Midbrain (tissue), 1 donor: ENCODE data around the gene KLHDC4.
"Not testable (repeated sequence)": the region's sequence is repeated elsewhere in the genome, so short reads cannot be mapped to it uniquely, and the experiment has no call there.

Source experiments
- DNase-seq: peaks from one replicate; lab custom pipeline; 2025; lab: John Stamatoyannopoulos, UW

Gene KLHDC4

DNA sequence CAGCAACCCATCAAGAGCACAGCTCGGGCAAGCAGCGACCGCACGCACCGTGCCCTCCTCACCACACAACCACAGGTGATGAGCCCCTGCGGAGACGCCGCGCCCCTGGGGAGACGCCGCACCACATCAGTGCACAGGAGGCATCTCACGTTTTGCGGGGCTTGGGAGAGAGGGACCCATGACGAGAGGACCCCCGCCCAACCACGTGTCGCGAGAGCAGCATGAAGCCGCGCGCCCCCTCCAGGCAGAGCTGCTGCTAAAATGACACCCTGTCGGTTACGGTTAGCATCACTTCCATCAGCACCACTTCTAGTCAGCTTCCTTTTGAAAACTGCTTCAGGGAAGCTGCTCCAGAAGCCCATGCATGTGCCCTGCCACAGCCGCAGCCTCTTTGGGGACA is 45.3 kb downstream of the KLHDC4 start:
- DNase-seq = no peak

DNA sequence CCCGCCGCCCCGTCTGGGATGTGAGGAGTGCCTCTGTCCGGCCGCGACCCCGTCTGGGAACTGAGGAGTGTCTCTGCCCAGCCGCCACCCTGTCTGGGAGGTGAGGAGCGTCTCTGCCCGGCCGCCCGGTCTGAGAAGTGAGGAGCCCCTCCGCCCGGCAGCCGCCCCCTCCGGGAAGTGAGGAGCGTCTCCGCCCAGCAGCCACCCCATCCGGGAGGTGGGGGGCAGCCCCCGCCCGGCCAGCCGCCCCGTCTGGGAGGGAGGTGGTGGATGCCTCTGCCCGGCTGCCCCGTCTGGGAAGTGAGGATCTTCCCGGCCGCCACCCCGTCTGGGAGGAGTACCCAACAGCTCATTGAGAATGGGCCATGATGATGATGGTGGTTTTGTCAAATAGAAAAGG is 47.0 kb downstream of the KLHDC4 start:
- DNase-seq = not testable (repeated sequence)

DNA sequence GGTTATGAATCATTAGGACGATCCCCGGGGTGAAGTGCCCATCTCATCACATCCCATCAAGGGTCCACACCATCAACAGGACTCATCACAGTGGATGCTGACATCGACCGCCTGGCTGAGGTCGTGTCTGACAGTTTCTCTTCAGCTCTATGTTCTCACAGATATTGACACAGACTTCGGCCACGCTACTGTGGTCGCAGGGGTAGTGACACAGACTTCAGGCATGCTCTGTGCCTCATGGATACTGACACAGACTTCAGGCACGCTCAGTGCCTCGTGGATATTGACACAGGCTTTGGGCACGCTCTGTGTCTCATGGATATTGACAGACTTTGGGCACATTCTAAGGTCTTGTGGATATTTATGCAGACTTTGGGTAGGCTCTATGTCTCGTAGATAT is 50.1 kb downstream of the KLHDC4 start:
- no peak for DNase-seq

DNA sequence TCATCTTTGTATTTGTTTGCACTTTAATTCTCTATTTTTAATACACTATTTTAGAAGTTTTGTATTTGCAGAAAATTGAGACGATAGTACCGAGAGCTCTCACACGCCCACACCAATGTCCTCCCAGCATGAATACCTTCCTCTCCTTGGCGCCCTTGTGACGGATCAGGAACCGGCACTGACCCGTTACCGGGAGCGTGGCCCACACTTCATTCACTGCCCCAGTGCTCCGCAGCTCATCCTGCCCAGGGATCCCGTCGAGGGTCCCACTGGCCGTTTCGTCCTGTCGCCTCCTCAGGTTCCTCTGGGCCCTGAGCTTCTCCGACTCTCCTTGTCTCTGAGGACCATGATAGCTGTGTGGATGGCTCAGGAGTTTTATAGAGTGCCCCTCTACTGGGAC is 50.6 kb downstream of the KLHDC4 start:
- no peak for DNase-seq

DNA sequence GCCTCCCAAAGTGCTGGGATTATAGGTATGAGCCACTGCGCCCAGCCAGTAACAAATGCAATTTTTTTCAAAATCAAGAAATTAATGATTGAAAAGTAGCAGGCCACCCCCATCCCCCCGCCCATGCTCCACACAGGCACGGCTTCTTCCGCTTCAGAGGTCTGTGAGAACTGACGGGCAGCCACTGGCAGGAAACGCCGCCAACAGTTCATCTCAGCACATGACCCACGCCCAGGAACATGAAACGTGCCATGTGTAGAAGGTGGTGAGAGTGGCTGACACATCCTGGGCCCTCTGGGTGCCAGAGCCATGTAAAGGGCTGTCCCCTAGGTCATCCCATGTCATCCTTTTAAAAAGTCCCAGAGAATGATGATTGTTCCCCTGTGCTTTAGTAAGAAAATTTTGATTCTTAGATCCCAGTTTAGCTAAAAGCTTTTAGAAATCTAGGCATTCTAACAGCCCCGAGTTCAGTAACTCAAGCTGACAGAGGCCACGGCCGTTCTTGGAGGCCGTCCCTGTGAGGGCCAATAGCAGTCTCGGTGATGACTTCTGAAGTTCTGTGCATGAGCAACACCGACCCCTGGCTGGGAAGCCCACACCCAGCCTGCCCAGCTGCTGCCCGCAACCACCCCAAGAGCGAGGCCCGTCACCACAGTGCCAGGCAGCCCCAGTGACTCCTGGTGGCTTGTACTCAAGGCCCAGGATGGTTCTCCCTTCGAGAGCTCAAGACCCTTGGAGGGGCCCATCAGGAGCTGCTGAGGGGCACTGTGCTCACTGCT is 52.1 kb downstream of the KLHDC4 start:
- no peak for DNase-seq

DNA sequence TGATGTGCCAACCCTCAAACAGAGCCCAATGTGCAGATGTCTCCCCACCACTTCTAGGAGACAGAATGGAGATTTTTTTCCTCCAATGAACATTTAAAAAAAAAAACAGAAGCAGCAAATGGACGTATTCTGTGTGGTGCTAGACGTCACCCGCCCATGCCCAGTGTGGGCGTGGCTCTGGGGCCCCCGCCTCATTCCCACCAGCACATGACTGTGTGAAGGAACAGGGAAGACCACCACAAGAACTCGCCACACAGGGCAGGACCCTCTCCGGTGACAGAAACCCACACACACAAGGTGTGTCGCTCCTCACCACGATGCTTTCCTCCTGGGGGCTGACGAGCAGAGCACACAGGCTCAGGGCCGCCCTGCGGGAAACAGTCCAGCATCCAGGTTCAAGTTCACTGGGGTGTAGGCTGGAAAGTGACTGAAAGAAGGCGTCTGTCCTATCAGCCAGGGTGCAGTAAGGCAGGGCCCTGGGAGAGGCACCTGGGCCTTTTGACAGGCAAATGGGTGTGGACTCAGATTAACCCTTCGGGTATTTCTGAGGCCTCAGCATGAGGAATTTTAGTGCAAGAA is 53.5 kb downstream of the KLHDC4 start:
- DNase-seq = no peak

DNA sequence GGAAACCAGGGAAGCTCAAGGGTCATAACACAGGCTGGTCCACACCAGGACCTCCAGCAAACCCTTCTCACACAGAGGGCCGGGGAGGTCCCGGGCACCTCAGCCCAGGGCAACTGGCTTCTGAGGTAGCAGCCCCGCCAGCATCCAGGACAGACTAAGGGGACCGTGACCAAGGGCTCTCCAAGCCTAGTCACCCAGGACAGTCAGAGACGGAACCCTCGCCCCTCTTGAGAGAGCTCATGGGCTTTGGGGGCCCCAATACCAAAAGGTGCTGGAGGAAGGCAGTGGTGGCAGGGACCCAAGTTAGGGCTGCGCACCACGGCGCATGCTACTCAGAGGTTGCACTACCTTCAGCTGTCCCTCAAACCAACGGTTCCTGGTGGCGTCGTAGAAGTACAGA is 54.9 kb downstream of the KLHDC4 start:
- no peak for DNase-seq

DNA sequence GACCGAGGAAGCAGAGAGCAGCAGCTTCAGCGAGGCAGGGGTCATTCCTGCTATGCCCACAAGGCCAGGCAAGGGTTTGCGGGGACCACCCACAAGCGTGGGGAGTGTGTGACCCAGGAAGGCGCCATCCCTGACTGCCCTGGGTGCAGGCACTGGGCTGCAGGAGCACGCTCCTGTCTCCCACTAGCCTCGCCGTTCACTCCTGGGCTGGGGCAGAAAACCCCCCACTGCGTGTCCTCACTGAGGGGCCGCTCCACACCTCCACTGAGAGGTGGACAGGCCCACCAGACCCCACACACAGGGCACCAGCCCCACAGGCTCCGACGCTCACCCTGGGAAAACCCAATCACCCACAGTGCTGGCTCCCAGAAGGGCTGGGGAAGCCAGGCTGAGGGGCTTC is 56.1 kb downstream of the KLHDC4 start:
- no peak for DNase-seq

DNA sequence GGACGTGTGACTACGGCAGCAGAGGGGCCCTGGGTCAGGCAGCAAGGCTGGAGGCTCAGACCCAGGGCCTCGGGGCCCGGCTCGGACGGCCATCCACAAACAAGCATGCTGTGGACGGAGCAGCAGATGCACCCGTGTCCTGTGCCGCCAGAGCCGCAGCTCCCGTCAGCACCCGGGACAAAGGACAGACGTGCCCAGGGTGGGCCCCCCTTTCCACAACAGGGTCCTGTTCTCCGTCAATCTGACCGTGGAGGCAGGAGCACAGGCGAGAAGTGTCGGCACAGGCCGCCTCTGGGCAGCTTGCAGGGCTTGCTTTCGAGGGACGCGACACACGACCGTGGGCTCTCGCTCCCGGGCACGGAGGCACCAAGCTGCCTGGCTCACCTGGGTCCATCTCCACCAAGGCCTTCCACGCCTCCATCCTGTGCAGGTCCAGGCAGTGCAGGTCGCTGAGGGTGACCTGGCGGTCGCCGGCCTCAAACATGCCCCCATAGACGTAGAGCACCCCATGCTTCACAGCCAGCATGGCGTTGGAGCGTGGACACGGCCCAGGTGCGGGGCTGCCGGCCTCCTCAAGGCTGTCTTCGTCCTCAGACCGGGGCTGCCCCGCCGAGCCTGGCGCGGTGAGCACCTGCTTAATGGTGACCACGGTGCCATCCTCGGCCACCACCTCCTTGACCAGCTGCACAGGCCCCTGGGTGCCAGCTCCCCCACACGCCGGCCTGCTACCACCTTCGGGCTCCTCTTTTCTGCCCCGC is 56.7 kb downstream of the KLHDC4 start:
- no peak for DNase-seq

DNA sequence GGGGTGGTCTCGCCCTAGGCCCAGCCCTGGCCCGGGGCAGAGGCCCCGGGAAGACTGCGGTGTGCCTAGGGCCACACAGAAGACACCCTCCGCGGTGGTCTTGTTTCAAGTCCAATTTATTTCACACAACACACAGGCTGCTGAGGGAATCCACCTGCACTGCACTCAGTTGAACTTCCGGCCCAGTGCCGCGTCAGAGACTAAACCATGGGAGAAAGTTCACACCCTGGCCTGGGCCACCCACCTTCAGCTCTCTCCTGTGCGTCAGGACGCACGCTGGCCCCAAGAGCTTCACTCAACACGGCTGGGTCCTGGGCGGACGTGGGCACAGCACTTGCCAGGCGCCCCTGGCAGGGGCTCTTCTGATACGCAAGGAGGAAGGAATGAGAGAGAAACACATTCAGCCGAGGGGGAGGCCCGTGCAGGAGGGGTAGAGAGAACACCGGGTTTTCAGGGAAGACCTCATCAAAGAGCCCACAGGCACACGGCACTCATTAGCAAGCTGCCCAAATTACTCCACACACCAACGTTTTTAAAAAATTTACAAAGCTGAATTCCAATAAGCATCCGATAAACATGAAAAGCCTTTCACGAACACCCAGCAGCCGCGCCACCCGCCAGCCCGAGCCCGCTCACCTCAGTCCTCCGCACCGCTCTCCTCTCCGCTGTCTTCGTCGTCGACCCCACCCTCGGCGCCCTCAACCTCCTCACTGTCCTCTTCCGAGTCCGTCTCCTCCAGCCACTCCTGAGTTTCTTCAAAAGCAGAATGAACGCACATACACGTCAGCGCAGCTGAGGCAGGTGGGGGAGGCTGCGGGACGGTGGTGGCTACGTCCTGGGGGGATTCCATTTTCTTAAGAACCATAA is 57.8 kb downstream of the KLHDC4 start:
- no peak for DNase-seq

DNA sequence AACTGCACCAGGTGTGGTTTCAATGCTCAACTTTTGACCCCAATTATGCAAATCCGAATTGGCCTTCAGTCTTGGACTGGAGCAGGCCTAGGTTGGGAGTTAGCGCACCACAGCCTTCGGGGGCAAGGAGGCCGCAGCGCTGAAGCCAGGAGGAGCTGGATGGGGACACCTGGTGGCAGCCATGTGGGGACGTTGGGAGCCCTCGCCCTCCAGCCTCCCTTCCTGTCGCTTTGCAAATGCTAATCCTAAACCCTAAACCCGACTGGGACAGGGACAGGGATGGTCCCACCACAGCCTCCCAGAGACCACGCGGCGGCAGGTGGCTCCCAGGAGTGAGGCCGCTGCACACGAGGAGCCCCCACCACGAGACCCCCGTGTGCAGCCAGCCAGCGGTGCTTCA is 58.7 kb downstream of the KLHDC4 start:
- no peak for DNase-seq

DNA sequence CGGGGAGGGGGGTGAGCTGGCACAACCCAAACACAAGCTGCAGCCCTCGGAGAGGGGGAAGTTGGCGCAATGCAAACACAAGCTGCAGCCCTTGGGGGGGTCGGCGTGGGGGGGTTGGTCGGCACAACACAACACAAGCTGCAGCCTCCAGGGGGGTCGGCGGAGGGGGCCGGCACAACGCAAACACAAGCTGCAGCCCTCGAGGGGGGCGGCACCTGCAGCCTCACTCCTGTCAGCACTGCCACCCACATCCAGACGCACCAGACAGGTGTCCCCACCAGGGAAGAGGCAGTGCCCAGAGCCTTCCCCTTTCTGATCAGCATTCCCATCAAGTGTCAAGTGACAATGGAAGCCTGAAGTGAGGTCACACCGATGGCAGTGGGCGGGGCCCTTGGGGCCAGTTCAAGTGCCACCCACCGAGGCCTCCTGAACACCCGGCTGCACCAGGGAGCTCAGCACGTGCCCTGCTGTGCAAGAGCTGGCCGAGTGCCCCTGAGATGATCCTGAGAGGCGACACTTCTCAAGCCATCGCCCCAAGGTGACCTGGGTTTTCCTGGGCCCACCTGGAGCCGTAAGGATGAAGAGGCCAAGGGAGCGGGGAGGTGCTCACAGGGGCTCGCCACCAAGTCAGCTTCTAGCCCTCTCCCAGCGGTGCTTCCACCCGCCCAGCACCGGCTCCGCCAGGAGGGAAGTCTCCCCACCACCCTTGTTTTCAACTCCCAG is 59.3 kb downstream of the KLHDC4 start:
- DNase-seq = no peak

DNA sequence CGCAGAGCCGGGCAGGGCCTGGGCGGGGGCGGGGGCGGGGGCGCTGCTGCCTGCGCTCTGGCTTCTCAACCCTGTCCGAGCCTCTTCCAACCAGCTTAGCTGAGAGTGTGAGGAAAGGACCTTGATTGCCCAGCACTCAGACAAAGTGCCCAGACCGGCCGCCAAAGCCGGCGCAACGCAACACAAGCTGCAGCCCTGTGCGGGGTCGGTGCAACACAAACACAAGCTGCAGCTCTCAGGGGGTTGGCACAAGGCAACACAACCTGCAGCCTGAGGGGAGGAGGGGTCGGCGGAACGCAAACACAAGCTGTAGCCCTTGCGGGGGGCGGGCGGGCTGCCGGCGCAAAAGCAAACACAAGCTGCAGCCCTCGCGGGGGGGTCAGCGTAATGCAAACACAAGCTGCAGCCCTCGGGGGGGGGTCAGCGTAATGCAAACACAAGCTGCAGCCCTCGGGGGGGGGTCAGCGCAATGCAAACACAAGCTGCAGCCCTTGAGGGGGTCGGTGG is 60.0 kb downstream of the KLHDC4 start:
- no peak for DNase-seq

DNA sequence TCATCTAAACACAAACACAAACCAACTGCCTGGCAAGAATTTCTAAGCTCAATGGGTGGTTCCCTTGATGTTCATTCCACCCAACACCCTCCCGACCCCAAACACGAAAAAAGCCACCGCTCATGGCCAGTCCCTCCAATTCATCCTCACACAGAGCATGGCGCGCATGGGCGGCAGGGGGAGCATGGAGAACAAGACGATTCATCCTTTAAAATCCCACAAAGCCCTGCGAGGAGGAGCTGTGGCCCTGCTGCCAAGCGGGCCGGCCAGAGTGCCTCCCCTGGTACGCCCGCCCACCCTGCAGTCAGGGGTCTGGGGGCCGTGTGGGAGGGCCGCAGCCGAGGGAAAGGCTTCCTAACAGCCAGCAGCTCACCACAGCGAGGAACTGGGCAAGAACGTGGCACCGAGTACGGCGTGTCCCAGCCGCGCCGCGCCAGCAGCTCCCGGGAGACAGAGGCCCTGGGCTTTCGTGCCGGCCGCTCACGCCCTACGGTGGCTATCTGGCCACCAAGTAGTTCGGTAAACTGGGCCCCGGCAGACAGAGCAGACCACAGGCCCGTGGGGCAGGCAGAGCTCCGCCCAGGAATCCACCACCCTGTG is 60.9 kb downstream of the KLHDC4 start:
- peak; percentile 58 for DNase-seq

DNA sequence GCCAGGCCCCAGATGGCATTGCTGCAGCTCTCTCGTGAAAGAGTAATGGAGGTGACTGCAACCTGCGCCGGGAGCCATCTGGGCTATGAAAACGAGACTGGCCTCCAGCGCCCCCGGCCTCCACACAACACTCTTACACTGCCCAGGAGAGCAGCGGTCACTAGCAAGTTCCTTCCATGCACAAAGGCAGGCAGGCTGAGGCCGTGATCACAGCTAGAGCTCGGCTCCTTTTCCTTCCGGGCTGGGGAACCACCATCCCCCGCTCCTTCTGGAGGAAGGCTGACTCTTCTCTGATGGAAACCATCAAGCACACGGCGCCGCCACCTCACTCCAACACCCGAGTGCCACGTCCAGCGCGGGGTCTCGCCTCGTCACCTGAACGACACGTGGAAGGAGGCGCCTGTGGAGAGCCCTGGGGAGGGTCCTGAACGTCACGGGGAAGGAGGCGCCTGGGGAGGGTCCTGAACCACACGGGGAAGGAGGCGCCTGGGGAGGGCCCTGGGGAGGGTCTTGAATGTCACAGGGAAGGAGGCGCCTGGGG is 61.9 kb downstream of the KLHDC4 start:
- no peak for DNase-seq

DNA sequence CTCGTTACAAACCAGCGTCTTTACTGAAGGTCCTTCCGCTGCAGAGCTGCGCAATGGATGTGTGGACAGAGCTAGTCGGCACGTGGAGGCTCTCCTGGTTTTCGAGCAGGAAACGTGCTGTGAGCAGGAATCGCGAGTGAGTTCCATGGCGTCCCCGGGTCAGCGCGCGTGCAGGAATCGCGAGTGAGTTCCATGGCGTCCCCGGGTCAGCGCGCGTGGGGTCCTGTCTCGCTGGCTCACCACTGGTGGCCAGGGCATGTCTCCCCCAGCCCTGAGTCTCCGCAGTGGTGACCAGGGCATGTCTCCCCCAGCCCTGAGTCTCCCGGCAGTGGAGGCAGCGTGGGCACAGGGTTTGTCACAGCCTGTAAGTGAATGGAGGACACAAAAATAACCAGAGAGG is 62.7 kb downstream of the KLHDC4 start:
- DNase-seq = no peak

DNA sequence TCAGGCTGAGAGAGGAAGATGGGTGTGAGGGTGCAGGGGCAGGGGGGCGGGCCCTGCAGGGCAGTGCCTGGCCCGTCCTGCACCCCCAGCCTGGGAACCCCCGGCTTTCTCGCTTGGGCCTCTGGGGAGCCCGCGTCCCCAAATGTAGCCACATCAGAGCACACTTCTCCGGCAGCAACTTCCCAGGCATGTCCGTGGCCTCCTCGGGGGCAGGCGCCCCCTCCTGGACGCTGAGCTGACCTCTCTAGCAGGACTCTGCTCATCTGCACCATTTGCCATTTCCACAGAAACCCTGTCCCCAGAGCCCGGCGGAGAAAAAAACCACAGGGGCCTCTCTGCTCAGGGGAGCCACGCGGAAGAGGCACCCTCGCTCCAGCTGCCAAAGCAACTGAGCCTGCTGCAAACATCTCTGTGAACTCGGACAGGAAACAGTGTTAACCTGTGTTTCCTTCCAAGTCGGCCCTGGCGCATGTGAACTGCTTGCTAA is 63.4 kb downstream of the KLHDC4 start:
- DNase-seq = no peak

DNA sequence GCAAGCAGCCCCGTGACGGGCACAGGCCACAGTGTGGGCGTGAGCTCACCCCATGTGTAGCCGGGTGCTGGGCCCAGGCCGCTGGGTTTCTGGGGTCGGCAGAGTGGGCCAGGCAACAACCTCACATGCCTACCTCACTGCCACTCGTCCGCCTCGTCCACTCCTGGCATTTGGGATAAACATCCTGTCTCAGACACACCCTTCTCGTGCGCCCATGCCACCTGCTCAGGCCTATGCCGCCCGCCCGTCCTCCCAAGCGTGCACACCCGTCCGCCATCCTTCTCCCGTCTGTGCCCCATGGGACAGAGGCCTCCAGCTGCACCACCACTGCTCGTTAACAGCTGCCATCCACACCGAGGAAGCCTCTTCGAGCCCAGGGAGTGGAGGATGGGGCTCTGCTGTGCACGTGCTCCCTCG is 64.3 kb downstream of the KLHDC4 start:
- DNase-seq = no peak

DNA sequence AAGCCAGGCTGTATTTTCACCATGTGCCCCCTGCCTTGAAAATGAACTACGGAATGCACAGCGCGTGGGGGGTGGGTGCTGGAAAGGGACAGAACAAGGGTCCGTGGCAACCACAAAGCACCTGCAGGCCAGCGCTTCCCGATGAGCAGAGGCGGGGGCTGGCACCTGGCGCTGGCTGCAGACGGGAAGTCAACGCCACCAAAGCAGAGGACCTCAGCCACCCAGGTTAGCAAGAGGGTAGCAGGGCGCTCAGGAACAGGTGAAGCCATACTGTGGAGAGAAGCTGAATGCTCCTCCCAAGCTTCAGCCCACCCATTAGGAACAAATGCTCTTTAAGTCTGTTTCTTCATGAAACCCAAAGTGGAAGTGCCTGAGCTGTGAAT is 64.7 kb downstream of the KLHDC4 start:
- no peak for DNase-seq

DNA sequence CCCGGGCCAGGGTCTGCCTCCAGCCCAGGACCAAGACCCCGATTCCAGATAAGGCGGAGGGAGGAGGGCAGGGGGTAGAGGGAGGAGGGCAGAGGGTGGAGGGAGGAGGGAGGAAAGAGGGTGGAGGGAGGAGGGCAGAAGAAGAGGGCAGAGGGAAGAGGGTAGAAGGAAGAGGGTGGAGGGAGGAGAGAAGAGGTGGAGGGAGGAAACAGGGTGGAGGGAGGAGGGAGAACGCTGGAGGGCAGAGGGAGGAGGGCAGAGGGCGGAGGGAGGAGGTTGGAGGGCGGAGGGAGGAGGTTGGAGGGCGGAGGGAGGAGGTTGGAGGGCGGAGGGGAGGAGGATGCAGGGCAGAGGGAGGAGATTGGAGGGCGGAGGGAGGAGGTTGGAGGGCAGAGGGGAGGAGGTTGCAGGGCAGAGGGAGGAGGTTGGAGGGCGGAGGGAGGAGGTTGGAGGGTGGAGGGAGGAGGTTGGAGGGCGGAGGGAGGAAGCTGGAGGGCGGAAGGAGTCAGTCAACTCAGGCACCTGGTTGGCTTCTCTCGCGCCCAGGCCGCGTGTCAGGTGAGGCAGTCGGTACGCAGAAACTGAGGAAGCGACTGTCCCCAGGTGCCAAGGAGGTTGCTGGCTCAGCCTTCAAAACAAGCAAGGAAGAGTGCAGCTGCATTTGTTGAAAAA is 65.2 kb downstream of the KLHDC4 start:
- no peak for DNase-seq
